HEK293 (cell line): ENCODE results near the gene PPIE.

Experiments used
- CTCF ChIA-PET: fragments of 350-600 bp; formaldehyde crosslinking; extraction: SDS; loops from one replicate; lab custom pipeline; 2021; ENCODE audit warnings: antibody characterized with exemption; lab: Yijun Ruan, JAX
- POLR2A ChIA-PET: fragments of 300-600 bp; formaldehyde crosslinking; extraction: SDS; loops from one replicate; lab custom pipeline; 2020; ENCODE audit warnings: antibody characterized with exemption, inconsistent platforms; lab: Yijun Ruan, JAX
- H3K27ac ChIP-seq: fragments of 200-500 bp; sonication (Bioruptor generic); 2 replicates; pipeline ENCODE4 v1.5.1; 2014; ENCODE audit warnings: low read depth, low read length, control low read depth, inconsistent platforms; ENCODE audit errors: extremely low read depth
- H3K36me3 ChIP-seq, 2 experiments: fragments of 200-500 bp in 1 of 2; sonication (Bioruptor generic) in 1 of 2; 1 replicate in 1 of 2; 2 replicates in 1 of 2; pipeline ENCODE4 v1.5.1; 2014 to 2017; ENCODE audit warnings: inconsistent platforms in 2 of 2, low read length in 2 of 2; ENCODE audit not compliant: control insufficient read depth in 2 of 2, insufficient read depth in 1 of 2
- H3K4me1 ChIP-seq: fragments of 200-500 bp; sonication (Bioruptor generic); 2 replicates; pipeline ENCODE4 v1.5.1; 2014; ENCODE audit warnings: mild to moderate bottlenecking, low read length, inconsistent platforms; ENCODE audit not compliant: control insufficient read depth, insufficient read depth
- H3K4me3 ChIP-seq: 2 replicates; pipeline ENCODE4 v1.5.1; 2011; ENCODE audit warnings: low read depth, mild to moderate bottlenecking, control low read depth, low read length, moderate library complexity
- H3K9me3 ChIP-seq: fragments of 200-500 bp; sonication (Bioruptor generic); 2 replicates; pipeline ENCODE4 v1.5.1; 2014; ENCODE audit warnings: low read depth, low read length, inconsistent platforms; ENCODE audit not compliant: control insufficient read depth, insufficient read depth
- BCL11A ChIP-seq: fragments of 450-650 bp; formaldehyde crosslinking; IDR thresholded peaks from 2 replicates; pipeline ENCODE4 v1.5.1; 2016; ENCODE audit warnings: low read depth, missing biosample characterization, missing genetic modification characterization
- GFI1B ChIP-seq: fragments of 450-650 bp; formaldehyde crosslinking; IDR thresholded peaks from 2 replicates; pipeline ENCODE4 v1.5.1; 2016; ENCODE audit warnings: missing biosample characterization, missing genetic modification characterization
- HOXC10 ChIP-seq: sonication (generic); formaldehyde crosslinking; IDR thresholded peaks from 2 replicates; pipeline ENCODE4 v1.8.1; 2023; ENCODE audit warnings: mild to moderate bottlenecking, missing genetic modification reagents
- HOXD13 ChIP-seq: sonication (generic); formaldehyde crosslinking; IDR thresholded peaks from 2 replicates; pipeline ENCODE4 v1.8.0; 2022; ENCODE audit warnings: missing genetic modification reagents, borderline replicate concordance
- IKZF3 ChIP-seq: fragments of 450-650 bp; IDR thresholded peaks from 2 replicates; pipeline ENCODE4 v1.5.0; 2018; ENCODE audit warnings: missing biosample characterization, mild to moderate bottlenecking, missing genetic modification characterization, moderate library complexity
- OSR2 ChIP-seq: fragments of 450-650 bp; formaldehyde crosslinking; IDR thresholded peaks from 2 replicates; pipeline ENCODE4 v1.5.1; 2016; ENCODE audit warnings: missing biosample characterization, missing genetic modification characterization
- SETDB1 ChIP-seq: IDR thresholded peaks from one replicate; pipeline ENCODE4 v1.6.1; 2017; ENCODE audit warnings: mild to moderate bottlenecking, low read length, moderate library complexity, mixed read lengths; ENCODE audit not compliant: insufficient read length
- ZNF10 ChIP-seq: fragments of 450-650 bp; formaldehyde crosslinking; IDR thresholded peaks from 2 replicates; pipeline ENCODE4 v1.5.1; 2017; ENCODE audit warnings: missing biosample characterization, missing genetic modification characterization
- ZNF138 ChIP-seq: fragments of 450-650 bp; formaldehyde crosslinking; IDR thresholded peaks from 2 replicates; pipeline ENCODE4 v1.5.1; 2016; ENCODE audit warnings: missing biosample characterization, missing genetic modification characterization, borderline replicate concordance
- ZNF26 ChIP-seq: fragments of 450-650 bp; formaldehyde crosslinking; IDR thresholded peaks from 2 replicates; pipeline ENCODE4 v1.5.1; 2016; ENCODE audit warnings: missing biosample characterization, missing genetic modification characterization
- ZNF302 ChIP-seq: fragments of 450-650 bp; formaldehyde crosslinking; IDR thresholded peaks from 2 replicates; pipeline ENCODE4 v1.5.1; 2016; ENCODE audit warnings: missing biosample characterization, missing genetic modification characterization, low read depth
- ZNF530 ChIP-seq: fragments of 450-650 bp; formaldehyde crosslinking; IDR thresholded peaks from 2 replicates; pipeline ENCODE4 v1.5.1; 2016; ENCODE audit warnings: low read depth, missing biosample characterization, missing genetic modification characterization
- ZNF544 ChIP-seq: fragments of 450-650 bp; formaldehyde crosslinking; IDR thresholded peaks from 2 replicates; pipeline ENCODE4 v1.5.0; 2017; ENCODE audit warnings: missing biosample characterization, missing genetic modification characterization
- ZNF600 ChIP-seq: fragments of 450-650 bp; formaldehyde crosslinking; IDR thresholded peaks from 2 replicates; pipeline ENCODE4 v1.5.1; 2016; ENCODE audit warnings: missing biosample characterization, missing genetic modification characterization
- ZNF629 ChIP-seq: fragments of 450-650 bp; formaldehyde crosslinking; IDR thresholded peaks from 2 replicates; pipeline ENCODE4 v1.5.1; 2017; ENCODE audit warnings: missing biosample characterization, missing genetic modification characterization
- ZNF660 ChIP-seq: fragments of 450-650 bp; IDR thresholded peaks from 2 replicates; pipeline ENCODE4 v1.5.1; 2018; ENCODE audit warnings: missing biosample characterization, mild to moderate bottlenecking, missing genetic modification characterization
- ZNF670 ChIP-seq: fragments of 450-650 bp; formaldehyde crosslinking; IDR thresholded peaks from 2 replicates; pipeline ENCODE4 v1.5.1; 2016; ENCODE audit warnings: missing biosample characterization, missing genetic modification characterization, low read depth
- ZNF707 ChIP-seq: fragments of 450-650 bp; formaldehyde crosslinking; IDR thresholded peaks from 2 replicates; pipeline ENCODE4 v1.5.1; 2016; ENCODE audit warnings: missing biosample characterization, missing genetic modification characterization
- ZSCAN23 ChIP-seq: fragments of 450-650 bp; formaldehyde crosslinking; IDR thresholded peaks from 2 replicates; pipeline ENCODE4 v1.5.1; 2016; ENCODE audit warnings: missing biosample characterization, missing genetic modification characterization
- TF ChIP-seq, protein P1 (sequence below): fragments of 450-650 bp; IDR thresholded peaks from 2 replicates; pipeline ENCODE4 v1.5.1; 2018; ENCODE audit warnings: missing biosample characterization, mild to moderate bottlenecking, missing genetic modification characterization

Gene PPIE

GRCh38 chr1:39800471-39800835 is 61.8 kb downstream of the PPIE start:
- ChIA-PET POLR2A (interaction anchor here (0.5 to 0.9 kb wide), 2 partner anchors 12 to 14 kb away, joined by 3 to 4 read pairs; partner anchors contain the start of gene BMP8B), CTCF (interaction anchor here (0.5 to 4.2 kb wide), 24 partner anchors 10 to 239 kb away, joined by 3 to 35 read pairs (median 3); partner anchors contain the start of genes BMP8B and MYCL)
- no peak for TF ChIP-seq ZNF670 (tag by site-specific recombination)
- no peaks in the 10 kb centered on the region for H3K4me1 ChIP-seq
- H3K36me3 ChIP-seq = no peaks in the 10 kb centered on the region; a peak in 1 of 3 replicates
- H3K27ac ChIP-seq = no peak overlapping the region
- no peak overlapping the region for H3K4me3 ChIP-seq
- H3K9me3 ChIP-seq = peaks cover 2% of the 10 kb centered on the region; the same call in 1 of the 2 replicates

GRCh38 chr1:39802496-39803260 is 64.0 kb downstream of the PPIE start:
- Histone ChIP-seq H3K36me3 (no peaks in the 10 kb centered on the region; a peak in 2 of 3 replicates), H3K9me3 (peaks cover 2% of the 10 kb centered on the region; the same call in 1 of the 2 replicates), H3K4me1 (no peaks in the 10 kb centered on the region), H3K27ac (no peak overlapping the region), H3K4me3 (no peak overlapping the region)
- TF ChIP-seq ZNF26 (tag by site-specific recombination) = no peak
- TF ChIP-seq ZNF660 = no peak
- no peak for TF ChIP-seq ZNF544 (tag by site-specific recombination)
- TF ChIP-seq BCL11A (tag by site-specific recombination) = no peak
- no peak for TF ChIP-seq IKZF3 (tag by site-specific recombination)
- TF ChIP-seq ZNF600 (tag by site-specific recombination) = no peak
- no peak for TF ChIP-seq ZSCAN23 (tag by site-specific recombination)
- TF ChIP-seq, protein P1, sequence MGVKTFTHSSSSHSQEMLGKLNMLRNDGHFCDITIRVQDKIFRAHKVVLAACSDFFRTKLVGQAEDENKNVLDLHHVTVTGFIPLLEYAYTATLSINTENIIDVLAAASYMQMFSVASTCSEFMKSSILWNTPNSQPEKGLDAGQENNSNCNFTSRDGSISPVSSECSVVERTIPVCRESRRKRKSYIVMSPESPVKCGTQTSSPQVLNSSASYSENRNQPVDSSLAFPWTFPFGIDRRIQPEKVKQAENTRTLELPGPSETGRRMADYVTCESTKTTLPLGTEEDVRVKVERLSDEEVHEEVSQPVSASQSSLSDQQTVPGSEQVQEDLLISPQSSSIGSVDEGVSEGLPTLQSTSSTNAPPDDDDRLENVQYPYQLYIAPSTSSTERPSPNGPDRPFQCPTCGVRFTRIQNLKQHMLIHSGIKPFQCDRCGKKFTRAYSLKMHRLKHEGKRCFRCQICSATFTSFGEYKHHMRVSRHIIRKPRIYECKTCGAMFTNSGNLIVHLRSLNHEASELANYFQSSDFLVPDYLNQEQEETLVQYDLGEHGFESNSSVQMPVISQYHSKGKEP = no peak
- TF ChIP-seq HOXC10 (CRISPR knock-in tag) = no peak
- TF ChIP-seq ZNF10 (tag by site-specific recombination) = no peak
- TF ChIP-seq ZNF530 (tag by site-specific recombination) = no peak
- TF ChIP-seq ZNF707 (tag by site-specific recombination) = no peak
- no peak for TF ChIP-seq SETDB1
- no peak for TF ChIP-seq ZNF302 (tag by site-specific recombination)
- no peak for TF ChIP-seq OSR2 (tag by site-specific recombination)
- no peak for TF ChIP-seq ZNF138 (tag by site-specific recombination)
- no peak for TF ChIP-seq ZNF629
- TF ChIP-seq HOXD13 = no peak
- TF ChIP-seq GFI1B (tag by site-specific recombination) = no peak
- POLR2A ChIA-PET = interaction anchor here (0.6 to 0.7 kb wide), 2 partner anchors 50 to 704 kb away, joined by 3 read pairs; no protein-coding TSS in a partner anchor
- CTCF ChIA-PET = interaction anchor here (0.7 kb wide), 1 partner anchor 99 kb away, joined by 3 read pairs; no protein-coding TSS in a partner anchor
